Measurements from ENCODE around the gene STAG2.

- TF ChIP-seq, protein P1, sequence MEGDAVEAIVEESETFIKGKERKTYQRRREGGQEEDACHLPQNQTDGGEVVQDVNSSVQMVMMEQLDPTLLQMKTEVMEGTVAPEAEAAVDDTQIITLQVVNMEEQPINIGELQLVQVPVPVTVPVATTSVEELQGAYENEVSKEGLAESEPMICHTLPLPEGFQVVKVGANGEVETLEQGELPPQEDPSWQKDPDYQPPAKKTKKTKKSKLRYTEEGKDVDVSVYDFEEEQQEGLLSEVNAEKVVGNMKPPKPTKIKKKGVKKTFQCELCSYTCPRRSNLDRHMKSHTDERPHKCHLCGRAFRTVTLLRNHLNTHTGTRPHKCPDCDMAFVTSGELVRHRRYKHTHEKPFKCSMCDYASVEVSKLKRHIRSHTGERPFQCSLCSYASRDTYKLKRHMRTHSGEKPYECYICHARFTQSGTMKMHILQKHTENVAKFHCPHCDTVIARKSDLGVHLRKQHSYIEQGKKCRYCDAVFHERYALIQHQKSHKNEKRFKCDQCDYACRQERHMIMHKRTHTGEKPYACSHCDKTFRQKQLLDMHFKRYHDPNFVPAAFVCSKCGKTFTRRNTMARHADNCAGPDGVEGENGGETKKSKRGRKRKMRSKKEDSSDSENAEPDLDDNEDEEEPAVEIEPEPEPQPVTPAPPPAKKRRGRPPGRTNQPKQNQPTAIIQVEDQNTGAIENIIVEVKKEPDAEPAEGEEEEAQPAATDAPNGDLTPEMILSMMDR (IDR thresholded peaks at IDR 0.05; ENCODE audit: insufficient read depth, low read length) = no peak
- no peak for TF ChIP-seq POLR2AphosphoS5 (IDR thresholded peaks at IDR 0.05; ENCODE audit: low read depth)
- TF ChIP-seq GABPA (IDR thresholded peaks at IDR 0.05; ENCODE audit: low read depth) = no peak
- TF ChIP-seq SPI1 (IDR thresholded peaks at IDR 0.05; ENCODE audit: borderline replicate concordance, low read depth) = no peak
- TF ChIP-seq, protein P2, sequence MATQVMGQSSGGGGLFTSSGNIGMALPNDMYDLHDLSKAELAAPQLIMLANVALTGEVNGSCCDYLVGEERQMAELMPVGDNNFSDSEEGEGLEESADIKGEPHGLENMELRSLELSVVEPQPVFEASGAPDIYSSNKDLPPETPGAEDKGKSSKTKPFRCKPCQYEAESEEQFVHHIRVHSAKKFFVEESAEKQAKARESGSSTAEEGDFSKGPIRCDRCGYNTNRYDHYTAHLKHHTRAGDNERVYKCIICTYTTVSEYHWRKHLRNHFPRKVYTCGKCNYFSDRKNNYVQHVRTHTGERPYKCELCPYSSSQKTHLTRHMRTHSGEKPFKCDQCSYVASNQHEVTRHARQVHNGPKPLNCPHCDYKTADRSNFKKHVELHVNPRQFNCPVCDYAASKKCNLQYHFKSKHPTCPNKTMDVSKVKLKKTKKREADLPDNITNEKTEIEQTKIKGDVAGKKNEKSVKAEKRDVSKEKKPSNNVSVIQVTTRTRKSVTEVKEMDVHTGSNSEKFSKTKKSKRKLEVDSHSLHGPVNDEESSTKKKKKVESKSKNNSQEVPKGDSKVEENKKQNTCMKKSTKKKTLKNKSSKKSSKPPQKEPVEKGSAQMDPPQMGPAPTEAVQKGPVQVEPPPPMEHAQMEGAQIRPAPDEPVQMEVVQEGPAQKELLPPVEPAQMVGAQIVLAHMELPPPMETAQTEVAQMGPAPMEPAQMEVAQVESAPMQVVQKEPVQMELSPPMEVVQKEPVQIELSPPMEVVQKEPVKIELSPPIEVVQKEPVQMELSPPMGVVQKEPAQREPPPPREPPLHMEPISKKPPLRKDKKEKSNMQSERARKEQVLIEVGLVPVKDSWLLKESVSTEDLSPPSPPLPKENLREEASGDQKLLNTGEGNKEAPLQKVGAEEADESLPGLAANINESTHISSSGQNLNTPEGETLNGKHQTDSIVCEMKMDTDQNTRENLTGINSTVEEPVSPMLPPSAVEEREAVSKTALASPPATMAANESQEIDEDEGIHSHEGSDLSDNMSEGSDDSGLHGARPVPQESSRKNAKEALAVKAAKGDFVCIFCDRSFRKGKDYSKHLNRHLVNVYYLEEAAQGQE (IDR thresholded peaks at IDR 0.05; ENCODE audit: insufficient replicate concordance, low read depth) = no peak
Observed at GRCh38 chrX:124010566-124010965, 49.1 kb downstream of the STAG2 start.
